Measurements from ENCODE around the gene LY6G5C.

GRCh38 chr6:31692353-31692752 is 11.5 kb upstream of the LY6G5C start:
- TF ChIP-seq CTCF (conservative IDR thresholded peaks at IDR 0.05 in 1 of 2, IDR thresholded peaks at IDR 0.05 in 1 of 2; ENCODE audit: low read depth in 1 of 2, low read length in 2 of 2) (no peak), EZH2 (IDR thresholded peaks at IDR 0.05; ENCODE audit: low read length, missing control alignments) (no peak)
